Astrocyte (in vitro differentiated cells and primary cell): Measurements from ENCODE around the gene IRX6.

Experiments used
- EZH2 ChIP-seq: IDR thresholded peaks from 2 replicates; pipeline ENCODE4 v1.6.1; 2012; ENCODE audit warnings: mild to moderate bottlenecking, low read length, inconsistent platforms; ENCODE audit not compliant: insufficient read depth
- TF ChIP-seq, protein P1 (sequence below): IDR thresholded peaks from 2 replicates; pipeline ENCODE4 v1.5.1; 2011; ENCODE audit warnings: low read depth, mild to moderate bottlenecking, inconsistent platforms, low read length, moderate library complexity; ENCODE audit not compliant: insufficient read depth

GRCh38 chr16:55376567-55377167, 52.7 kb downstream of the IRX6 start:
- no peak for TF ChIP-seq EZH2
- TF ChIP-seq, protein P1, sequence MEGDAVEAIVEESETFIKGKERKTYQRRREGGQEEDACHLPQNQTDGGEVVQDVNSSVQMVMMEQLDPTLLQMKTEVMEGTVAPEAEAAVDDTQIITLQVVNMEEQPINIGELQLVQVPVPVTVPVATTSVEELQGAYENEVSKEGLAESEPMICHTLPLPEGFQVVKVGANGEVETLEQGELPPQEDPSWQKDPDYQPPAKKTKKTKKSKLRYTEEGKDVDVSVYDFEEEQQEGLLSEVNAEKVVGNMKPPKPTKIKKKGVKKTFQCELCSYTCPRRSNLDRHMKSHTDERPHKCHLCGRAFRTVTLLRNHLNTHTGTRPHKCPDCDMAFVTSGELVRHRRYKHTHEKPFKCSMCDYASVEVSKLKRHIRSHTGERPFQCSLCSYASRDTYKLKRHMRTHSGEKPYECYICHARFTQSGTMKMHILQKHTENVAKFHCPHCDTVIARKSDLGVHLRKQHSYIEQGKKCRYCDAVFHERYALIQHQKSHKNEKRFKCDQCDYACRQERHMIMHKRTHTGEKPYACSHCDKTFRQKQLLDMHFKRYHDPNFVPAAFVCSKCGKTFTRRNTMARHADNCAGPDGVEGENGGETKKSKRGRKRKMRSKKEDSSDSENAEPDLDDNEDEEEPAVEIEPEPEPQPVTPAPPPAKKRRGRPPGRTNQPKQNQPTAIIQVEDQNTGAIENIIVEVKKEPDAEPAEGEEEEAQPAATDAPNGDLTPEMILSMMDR = no peak
